NOMO-1 treated with dmso at 0.1 percent for 144 hours (cell line): ENCODE measurements around the gene DDX20.

Experiments
- DNase-seq: peaks from one replicate; lab custom pipeline; 2025; ENCODE audit not compliant: unreplicated experiment; lab: John Stamatoyannopoulos, UW

DDX20 gene, protein sequence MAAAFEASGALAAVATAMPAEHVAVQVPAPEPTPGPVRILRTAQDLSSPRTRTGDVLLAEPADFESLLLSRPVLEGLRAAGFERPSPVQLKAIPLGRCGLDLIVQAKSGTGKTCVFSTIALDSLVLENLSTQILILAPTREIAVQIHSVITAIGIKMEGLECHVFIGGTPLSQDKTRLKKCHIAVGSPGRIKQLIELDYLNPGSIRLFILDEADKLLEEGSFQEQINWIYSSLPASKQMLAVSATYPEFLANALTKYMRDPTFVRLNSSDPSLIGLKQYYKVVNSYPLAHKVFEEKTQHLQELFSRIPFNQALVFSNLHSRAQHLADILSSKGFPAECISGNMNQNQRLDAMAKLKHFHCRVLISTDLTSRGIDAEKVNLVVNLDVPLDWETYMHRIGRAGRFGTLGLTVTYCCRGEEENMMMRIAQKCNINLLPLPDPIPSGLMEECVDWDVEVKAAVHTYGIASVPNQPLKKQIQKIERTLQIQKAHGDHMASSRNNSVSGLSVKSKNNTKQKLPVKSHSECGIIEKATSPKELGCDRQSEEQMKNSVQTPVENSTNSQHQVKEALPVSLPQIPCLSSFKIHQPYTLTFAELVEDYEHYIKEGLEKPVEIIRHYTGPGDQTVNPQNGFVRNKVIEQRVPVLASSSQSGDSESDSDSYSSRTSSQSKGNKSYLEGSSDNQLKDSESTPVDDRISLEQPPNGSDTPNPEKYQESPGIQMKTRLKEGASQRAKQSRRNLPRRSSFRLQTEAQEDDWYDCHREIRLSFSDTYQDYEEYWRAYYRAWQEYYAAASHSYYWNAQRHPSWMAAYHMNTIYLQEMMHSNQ

DNA sequence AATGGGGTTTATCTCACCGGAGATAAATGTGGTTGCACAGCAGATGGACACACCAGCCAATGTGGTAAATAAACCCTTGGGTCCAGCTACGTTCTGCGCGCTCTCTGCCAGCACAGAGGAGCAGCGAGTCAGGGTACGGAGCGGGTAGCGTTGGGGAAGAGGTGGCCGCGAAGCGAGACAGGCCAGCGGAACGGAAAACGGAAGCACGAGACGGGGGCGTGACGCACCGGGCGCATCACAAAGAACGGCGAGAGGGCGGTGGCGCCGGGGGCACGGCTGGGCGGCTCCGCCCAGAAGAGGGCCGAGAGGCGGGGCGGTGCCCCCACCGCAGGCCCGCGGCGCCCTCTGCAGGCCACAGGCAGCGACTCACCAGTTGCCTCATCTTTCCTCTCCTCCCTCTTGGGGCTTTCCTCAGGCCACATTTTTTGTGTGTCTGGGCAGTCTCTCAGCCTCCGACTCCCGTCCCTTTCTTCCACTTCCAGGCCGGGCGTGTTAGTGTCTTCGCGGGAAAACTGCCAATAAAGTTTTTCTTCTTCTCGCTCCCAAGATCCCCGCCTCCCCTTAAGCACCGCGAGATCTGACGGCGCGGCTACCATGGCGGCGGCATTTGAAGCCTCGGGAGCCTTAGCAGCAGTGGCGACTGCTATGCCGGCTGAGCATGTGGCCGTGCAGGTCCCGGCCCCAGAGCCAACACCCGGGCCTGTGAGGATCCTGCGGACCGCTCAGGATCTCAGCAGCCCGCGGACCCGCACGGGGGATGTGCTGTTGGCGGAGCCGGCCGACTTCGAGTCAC lies at the start of gene DDX20:
DDX20 (plus strand) TSS at position 571 of the 793 bp plus-strand sequence; CDS start at position 595, 24 bp downstream.
- DNase-seq: peak; percentile 96

DNA sequence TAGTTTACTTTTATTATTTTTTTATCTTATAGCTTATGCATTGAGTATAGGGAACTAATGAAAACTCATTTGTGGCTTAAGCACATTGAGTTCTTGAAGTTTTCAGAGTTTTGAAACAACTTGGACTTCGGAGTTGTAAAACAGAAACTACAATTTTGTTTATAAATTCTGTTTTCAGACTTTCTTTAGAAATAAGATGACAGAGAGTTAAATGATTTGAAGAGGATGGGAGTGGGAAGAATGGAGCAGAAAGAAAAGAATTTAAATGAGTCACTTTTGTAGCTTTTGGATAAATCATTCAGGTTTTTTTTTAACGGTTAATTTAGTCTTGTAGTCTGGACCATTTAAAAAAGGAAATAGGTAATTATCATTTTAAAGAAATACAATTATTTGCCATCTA lies 48.8 kb upstream of the DDX20 start:
- DNase-seq: no peak

DNA sequence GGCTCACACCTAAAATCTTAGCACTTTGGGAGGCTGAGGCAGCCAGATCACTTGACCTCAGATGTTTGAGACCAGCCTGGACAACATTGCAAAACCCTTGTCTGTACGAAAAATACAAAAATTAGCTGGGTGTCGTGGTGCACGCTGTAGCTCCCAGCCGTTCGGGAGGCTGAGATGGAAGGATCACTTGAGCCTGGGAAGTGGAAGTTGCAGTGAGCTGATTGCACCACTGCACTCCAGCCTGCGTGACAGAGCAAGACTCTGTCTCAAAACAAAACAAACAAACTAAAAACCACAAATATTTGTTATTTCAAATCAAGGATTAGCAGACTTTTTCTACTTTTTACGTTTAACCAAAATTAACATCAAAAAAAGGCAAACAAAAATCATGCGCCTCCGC lies 47.8 kb upstream of the DDX20 start:
- no peak for DNase-seq

DNA sequence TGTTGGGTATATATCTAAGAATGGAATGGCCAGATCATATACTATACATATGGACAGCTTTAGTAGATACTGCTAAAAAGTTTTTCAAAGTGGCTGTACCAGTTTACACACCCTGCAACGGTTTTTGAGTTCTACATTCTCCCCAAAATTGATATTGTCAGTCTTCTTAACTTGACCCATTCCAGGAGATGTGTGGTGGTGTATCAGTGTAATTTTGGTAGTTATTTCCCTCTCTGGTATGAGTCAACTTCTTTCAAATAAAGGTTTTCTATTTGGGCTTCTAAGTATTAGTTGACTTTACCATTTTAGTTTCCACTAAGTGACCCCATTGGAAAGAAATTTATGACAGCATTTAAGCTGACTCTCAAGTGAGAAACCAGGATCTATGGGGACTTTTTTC lies 45.7 kb upstream of the DDX20 start:
- DNase-seq: no peak

DNA sequence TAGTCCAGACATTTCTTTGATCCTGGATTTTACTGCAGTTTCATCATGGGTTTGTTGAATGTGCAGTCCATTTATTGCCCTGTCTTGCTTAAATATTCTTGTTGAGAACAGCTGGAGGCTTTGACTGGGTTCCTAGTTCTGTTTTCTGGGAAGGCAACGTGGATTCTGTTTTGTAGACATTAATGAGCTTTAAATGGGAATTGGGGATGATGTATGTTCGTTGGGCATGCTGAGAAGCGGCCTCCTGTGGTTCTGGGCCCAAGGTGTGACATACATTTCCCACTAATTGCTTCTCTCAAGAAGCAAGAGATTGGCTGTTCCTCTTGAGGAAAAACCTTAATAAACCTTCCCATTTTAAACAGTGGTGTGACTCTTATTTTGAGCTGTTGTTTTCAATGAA lies 39.4 kb upstream of the DDX20 start:
- DNase-seq: no peak

DNA sequence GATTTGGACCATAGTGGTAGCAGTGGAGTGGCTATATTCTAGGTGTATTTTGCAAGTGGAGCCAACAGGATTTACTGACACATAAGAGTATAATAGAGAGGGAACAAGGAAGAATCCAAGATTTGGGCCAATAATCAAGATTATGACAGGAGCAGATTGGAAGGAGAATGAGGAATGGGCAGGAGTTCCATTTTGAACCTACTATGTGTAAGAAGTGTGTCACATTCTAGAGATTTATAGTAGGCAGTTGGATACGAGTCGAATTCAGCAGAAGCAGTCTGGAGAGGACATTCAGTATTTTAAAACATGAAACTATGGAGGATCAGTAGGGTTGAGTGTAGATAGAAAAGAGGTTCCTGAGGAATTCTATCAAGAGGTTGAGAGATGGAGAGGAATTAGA lies 38.3 kb upstream of the DDX20 start:
- DNase-seq: no peak

DNA sequence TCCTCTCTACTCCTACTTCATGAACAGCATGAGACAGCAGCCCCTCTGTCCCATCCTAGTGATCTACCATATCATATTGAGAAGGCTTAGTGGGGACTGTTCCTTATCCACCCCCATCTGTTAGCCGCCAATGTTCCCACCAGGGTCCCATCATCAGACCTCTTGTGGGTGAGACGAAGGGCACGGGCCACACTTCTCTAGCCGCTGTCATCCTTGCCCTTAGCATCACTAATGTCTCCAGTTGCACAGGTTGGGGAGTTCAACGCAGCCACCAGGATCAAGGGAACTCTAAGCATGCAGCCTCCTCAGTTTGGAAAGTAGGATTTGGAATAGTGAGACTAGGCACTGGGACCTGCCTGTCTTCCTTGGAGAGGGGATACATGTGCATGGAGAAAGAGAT lies 36.6 kb upstream of the DDX20 start:
- no peak for DNase-seq

DNA sequence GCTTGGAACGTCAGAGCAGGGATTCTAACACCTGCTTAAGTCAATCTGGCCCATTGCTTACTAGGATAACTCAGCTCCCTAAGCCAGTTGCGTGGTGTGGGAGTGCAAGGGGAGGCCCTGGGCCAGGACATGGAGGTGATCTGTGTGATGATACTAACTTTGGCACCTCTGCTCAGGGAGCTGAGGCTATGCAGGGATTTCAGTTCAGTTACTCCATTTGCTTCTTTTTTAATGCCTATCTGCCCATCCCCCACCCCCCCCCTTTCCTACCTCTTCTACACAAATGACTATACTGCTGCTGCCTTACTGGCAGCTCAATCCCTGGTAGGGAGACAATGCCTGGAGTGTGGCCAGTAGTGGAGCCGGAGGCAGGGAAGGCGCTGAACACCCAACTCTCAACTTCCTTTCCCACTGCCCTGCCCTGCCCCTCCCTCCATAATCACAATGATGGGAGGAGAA lies 36.0 kb upstream of the DDX20 start:
- DNase-seq: no peak

DNA sequence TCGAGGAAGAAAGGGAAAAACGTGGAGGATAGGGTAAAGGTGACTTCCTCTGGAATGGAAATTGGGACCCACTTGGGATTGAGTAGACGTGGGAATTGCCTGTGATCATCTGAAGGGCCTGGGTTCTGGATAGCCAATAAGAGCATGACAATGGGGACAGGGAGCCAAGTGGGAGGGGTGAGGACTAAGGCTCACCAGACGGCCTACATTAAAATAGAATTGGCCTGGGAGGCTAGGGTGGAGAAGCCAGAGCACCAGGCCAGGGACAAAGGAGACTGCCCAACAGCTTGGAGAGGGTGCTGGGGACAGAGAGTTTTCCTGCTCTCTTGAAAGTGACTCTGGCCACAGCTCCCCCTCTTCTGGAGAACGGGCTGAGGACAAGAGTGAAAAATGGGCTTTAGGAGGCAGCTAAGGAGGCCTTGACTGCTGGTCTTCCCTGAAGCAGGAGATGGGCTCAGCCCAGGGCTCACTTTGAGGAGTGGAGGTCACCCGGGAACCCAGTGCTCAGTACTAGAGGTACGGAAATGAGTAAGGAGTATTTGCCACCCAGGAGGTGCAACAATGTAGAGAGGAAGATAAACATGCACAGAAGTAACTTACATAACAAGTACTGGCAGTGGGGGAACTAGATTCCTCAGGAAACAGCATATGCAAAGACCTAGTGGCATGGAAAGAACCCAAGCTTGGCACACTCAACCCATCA lies 35.3 kb upstream of the DDX20 start:
- no peak for DNase-seq

DNA sequence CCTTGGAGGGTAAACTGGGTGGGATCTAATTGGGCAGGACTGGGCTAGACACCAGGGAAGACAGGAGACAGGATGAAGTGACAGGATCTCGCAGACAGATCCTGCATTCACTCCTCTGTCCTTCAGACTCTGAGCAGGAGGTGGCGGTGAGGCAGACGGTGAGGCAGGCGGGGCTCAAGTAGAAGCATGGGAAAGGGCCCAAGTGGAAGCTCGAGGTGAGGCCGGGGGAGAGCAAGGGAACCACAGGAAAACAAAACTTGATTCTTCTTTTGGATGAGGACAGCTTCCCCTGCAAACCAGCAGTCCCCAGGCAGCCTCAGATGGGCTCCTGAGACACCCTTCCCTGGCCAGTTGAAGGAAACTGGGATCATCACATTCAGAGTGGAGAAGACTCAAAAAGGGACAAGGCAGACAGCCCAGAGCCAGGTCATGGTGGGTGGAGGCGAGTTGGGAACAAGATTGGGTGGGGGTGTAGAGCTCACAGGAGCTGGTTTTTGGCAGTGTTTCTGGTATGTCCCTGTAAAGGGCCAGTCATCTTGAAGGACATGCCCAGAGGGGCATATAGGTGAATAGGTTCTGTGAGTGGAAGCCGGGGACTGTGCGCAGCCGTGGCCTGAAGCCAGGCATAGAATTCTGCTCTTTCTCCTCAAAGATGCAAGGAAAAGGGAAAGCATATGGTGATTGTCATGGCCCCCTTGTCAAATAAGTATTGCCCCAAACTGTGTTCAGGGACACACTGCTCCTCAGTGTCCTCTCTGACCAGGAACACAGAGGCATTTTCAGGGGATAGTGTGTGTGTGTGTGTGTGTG lies 34.5 kb upstream of the DDX20 start:
- no peak for DNase-seq

DNA sequence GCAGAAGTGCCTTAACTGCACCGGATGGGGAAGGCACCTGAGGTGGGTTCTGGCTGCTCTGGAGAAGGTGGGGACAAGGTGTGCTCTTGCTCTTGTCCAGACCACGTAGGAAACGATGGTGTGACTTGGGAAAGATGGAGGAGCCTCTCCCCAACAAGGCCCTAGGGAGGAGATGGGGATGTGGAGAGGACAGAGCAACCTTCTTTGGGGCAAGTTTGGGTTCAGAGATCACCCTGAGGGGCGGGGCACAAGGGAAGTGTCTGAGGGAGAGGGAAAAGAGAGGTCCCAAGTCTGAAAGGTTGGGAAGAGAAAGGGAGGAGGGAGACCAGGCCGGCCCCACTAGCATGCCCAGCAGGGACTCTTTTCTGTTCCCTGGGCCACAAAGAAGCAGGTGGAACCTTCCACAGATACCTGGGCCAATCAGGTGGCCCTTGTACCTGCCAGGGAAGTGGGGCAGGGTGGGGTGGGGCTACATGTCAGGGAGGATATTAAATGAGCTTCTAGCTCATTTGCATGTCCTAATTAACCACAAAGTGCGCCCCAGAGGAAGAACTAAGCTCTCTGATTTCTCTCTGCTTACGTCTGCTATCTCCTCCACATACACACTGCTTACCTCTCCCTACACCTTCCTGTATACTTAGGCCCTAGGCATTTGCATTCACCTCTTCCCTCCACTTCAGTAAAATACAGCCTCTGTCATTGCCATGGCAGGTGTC lies 32.5 kb upstream of the DDX20 start:
- no peak for DNase-seq

DNA sequence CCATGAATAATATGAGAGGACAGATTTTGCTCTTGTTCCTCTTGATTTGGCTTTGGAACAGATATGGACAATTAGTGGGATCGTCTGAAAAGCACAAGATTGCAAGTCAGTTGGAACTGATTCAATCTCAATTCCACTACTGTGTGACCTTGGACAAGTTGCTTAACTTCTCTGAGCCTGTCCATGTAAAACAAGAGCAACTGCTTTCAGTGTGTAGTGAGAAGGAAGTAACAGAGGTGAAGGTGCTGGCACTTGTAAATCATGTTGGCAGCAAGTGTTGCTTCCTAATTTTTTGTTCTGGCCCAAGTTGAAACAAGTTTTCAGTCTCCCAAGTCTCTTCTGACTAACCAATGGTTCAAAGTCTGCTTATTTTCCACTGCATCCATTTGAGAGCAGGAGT lies 31.8 kb upstream of the DDX20 start:
- no peak for DNase-seq

DNA sequence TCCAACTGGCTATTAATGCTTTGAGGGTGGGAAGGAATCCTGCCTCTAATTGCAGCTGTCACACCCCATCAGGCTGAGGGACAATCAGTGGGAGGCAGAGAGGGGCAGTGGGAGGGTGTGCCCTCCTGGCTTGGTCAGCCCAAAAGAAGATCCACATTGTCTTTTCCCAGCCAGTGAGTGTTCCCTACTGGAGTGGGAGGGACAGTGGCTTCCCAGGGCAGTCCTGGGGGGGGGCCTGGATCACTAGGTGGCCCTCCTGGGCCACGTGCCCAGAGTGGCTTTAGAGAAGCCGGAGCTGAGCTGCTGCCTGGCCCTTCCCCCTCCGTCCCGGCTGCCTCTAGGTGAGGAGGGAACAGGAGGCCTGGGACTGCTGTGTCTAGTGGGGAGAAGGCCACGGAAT lies 30.5 kb upstream of the DDX20 start:
- DNase-seq: no peak

DNA sequence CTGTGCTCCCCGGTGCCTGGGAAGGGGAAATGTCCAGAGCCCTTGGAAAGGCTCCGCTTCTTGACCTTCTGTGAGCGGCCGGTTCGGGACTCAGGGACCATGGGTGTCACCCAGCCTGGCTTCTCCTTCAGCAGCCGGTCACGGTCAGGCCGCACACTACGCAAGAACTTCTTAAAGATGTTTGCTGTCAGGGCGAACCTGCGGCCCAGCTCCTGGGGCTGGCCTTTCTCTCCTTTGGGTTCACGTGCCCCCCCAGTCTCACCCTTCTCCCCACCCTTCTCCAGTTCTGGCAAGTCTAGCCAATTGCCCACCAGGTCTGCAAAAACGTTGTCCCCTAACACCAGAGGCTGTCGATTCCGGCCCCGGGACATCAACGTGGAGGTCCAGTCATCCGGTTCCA lies 28.6 kb upstream of the DDX20 start:
- no peak for DNase-seq

DNA sequence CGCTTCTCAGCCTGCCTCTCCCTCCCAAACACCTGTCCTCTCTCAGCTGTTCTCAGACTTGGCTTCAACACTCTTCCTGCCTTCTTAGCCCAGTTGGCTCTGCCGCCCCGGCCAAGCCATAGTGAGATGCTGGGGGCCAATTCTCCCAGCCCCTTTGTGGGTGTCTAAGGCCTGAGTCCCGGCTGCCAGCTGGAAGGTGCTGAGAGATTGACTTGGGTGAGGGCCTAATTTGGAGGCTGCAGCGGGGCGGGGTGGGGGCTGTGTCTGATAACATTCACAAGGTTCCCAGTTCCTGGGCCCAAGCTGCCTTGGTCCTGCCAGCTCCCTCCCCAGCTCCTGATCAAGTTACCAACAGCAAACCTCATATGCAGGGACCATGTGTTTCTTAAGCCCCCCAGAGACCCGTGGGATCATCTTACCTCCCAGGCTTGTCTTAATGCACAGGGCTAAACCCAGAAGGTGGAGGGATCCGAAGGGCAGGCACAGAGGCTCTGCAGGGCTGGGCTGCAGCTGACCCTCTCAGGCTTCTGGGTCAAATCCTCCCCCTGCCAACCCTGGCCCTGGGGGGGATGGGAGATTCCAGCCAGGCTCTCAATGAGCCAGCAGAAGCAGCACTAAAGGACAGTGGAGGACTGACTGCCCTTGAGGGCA lies 26.3 kb upstream of the DDX20 start:
- DNase-seq: no peak

DNA sequence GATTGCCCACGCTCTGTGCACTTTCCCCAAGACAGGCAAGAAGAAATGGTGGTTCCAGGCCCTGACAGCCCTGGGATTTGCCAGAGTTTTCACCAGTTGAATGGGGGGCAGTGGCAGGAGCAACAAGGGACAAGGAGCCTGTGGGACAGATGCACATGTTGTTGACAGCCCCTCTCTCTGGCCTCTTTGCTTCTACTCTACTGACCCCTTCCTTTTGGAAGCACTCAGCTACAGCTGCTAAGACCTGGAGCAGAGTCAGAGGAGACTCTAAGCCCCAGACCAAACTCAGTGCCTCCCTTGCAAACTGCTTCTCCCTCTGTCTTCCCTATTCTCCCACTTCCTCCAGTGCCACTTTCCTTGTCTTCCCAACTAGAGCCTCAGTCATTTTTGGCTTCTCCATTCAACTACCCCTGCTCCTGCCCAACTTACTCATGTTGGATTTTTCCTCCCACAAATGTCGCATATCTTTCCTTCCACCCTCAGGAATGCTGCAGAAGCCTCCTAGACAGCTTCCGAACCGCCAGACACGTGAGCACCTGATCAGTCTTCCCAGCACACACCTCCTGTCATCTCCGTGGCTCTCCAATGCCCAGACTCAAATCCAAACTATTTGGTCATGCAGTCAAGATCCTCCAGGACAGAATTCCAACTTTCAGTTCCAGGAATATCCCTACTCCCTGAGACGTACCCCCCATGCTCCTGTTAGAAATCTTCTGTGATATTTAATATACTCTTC lies 25.6 kb upstream of the DDX20 start:
- DNase-seq: no peak

DNA sequence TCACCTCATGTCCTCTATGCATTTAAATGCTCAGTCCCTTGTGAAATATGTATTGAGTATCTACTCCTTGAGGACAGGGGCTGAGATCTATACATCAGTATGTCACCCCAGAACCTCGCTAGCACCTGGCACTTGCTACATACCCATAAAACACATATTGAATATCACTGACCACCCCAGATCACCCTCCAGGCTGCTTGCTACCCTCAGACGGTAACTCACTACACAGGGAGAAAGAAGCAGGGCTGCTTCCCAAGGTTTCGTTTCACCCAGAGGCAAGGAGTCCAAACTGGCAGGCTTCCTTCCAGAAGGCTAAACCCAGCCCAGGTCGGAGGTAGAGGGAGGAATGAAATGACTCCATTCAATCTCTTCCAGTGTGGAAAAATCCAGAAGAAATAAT lies 25.0 kb upstream of the DDX20 start:
- no peak for DNase-seq

DNA sequence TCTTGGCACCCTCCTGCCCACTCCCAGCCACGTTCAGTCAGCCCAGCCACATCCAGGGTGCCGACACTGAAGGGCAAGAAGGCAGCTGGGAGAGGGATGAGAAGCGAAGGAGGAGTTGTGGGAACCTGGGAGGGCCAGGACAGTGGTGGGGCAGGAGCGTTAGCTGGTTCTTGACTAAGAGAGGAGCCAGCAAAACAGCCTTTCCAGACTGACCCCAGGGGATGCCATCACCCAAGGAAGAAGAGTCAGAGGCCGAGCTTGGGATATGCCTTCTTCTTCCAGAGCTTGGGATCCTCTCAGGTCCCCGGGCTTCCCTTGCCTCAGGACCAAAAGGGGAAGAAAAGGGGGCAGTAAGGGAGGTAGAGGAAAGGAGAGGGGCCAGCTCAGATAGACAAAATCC lies 23.7 kb upstream of the DDX20 start:
- no peak for DNase-seq
